Stomach (tissue), 4 donors: Measurements from ENCODE around the gene HECA.

Experiments
- EP300 ChIP-seq: sonication (generic); formaldehyde crosslinking; IDR thresholded peaks from one replicate; pipeline ENCODE4 v1.6.1; 2017; ENCODE audit warnings: antibody characterized with exemption
- POLR2A ChIP-seq, 4 donors: fragments of 450-650 bp; IDR thresholded peaks; one replicate each; pipeline ENCODE4 v1.6.1; 2016; ENCODE audit warnings: antibody characterized with exemption in 4 of 4, control low read depth in 2 of 4, mild to moderate bottlenecking in 1 of 4, moderate library complexity in 1 of 4
- TF ChIP-seq, protein P1 (sequence below), 7 experiments: fragments of 450-650 bp in 4 of 7; fragments of 200-600 bp in 3 of 7; sonication (generic) in 3 of 7; IDR thresholded peaks; one replicate each; pipeline ENCODE4 v1.5.1; 2016 to 2019; ENCODE audit warnings: antibody characterized with exemption in 7 of 7, control low read depth in 2 of 7, mild to moderate bottlenecking in 1 of 7

GRCh38 chr6:139112561-139112960 is 22.3 kb upstream of the HECA start:
- TF ChIP-seq, protein P1, sequence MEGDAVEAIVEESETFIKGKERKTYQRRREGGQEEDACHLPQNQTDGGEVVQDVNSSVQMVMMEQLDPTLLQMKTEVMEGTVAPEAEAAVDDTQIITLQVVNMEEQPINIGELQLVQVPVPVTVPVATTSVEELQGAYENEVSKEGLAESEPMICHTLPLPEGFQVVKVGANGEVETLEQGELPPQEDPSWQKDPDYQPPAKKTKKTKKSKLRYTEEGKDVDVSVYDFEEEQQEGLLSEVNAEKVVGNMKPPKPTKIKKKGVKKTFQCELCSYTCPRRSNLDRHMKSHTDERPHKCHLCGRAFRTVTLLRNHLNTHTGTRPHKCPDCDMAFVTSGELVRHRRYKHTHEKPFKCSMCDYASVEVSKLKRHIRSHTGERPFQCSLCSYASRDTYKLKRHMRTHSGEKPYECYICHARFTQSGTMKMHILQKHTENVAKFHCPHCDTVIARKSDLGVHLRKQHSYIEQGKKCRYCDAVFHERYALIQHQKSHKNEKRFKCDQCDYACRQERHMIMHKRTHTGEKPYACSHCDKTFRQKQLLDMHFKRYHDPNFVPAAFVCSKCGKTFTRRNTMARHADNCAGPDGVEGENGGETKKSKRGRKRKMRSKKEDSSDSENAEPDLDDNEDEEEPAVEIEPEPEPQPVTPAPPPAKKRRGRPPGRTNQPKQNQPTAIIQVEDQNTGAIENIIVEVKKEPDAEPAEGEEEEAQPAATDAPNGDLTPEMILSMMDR (IDR thresholded peaks at IDR 0.05): no peak
- TF ChIP-seq EP300 (no peak), POLR2A (IDR thresholded peaks at IDR 0.05) (no peak)
